Measurements from ENCODE around the gene PLD4. TPM values are rescaled to one million over a fixed set of nuclear protein-coding genes. Genes with fewer than 3 reads are reported as not detected.

PLD4 gene
- polyA plus RNA-seq, 1 experiment: 0.01 TPM

DNA sequence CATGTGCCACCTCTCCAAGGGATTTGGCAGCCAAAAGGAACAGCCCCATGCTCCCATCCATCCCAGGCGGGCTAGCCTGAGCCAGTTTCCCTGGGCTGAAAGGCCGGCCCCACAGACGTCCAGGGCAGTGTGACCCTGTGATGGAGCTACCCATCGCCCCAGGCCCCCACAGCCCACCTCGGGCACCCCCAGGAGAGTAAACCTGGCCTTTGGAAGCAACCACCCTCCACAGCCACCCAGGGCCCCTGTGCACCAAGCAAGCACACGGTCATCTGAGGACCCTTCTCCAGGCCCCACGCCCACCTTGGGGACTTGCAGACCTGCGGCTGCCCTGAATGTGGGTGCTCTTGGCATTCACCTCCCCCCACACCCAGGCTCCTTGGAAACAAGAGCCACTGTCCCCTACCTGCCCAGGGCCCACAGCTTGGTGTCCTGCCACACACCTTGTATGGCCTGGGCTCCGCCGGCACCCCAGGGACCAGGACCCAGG, 45.1 kb downstream of the PLD4 start:
- POLR2A ChIA-PET: no interaction called here
- CTCF ChIA-PET: interaction anchor here (1.0 to 1.6 kb wide), 3 partner anchors 21 to 75 kb away, joined by 3 to 4 read pairs (median 4); no protein-coding TSS in a partner anchor
- TF ChIP-seq, protein P1, sequence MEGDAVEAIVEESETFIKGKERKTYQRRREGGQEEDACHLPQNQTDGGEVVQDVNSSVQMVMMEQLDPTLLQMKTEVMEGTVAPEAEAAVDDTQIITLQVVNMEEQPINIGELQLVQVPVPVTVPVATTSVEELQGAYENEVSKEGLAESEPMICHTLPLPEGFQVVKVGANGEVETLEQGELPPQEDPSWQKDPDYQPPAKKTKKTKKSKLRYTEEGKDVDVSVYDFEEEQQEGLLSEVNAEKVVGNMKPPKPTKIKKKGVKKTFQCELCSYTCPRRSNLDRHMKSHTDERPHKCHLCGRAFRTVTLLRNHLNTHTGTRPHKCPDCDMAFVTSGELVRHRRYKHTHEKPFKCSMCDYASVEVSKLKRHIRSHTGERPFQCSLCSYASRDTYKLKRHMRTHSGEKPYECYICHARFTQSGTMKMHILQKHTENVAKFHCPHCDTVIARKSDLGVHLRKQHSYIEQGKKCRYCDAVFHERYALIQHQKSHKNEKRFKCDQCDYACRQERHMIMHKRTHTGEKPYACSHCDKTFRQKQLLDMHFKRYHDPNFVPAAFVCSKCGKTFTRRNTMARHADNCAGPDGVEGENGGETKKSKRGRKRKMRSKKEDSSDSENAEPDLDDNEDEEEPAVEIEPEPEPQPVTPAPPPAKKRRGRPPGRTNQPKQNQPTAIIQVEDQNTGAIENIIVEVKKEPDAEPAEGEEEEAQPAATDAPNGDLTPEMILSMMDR (IDR thresholded peaks at IDR 0.05; ENCODE audit: low read depth, low read length): no peak
- DNase-seq (ENCODE audit: low read depth, low spot score): no peak
- Histone ChIP-seq H3K4me3 (ENCODE audit: low read depth, low read length) (peak overlapping the region; percentile 48), H3K27me3 (ENCODE audit: control insufficient read depth, insufficient read depth, low read length) (no peaks in the 10 kb centered on the region), H3K9me3 (ENCODE audit: control insufficient read depth, insufficient read depth, low read length) (no peaks in the 10 kb centered on the region; the same call in 1 of the 2 replicates), H3K27ac (ENCODE audit: low read depth, low read length) (peak overlapping the region; percentile 21)

DNA sequence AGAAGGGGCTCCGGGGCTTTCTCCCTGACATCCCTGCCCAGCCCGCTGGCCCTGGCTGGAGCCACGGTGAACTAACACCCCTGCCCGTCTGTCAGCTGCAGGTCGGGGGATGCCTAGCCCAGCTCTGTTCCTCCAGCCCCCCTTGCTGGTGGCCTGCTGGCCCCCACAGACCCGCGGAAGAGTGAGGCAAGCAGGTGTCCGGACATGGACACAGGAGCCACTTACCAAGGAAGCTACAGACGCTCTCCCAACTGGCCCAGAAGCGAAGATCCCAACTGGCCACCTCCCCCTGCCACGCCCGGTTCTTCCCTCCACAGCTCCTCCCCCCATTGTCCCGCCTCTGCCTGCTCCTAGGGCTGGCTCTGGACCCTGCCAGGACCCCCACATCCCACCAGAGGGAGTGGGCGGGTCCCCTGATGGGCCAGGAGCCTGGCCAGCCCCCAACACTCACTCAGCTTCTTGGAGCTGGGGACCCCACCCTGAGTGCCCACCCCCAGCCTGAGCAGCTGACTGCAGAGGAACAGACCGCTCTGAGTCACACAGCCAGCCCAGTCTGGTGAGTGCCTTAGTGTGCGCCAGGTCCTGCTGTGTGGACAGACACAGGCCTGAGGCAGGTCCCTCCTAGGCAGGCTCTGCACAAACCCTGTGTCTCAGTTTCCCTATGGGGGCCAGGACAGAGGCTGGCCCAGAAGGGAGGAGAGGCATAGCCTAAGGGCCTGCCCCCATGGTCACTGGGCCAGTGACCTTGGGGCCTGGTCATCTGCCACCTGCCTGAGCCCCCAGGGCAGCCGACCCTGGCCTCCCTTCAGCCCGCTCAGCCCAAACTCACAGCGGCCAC, 45.8 kb downstream of the PLD4 start:
- TF ChIP-seq, protein P1 (IDR thresholded peaks at IDR 0.05; ENCODE audit: low read depth, low read length): no peak
- no peaks in the 10 kb centered on the region; the same call in 1 of the 2 replicates for H3K9me3 ChIP-seq (ENCODE audit: control insufficient read depth, insufficient read depth, low read length)
- CTCF ChIA-PET: interaction anchor here (1.0 to 1.6 kb wide), 2 partner anchors 30 to 75 kb away, joined by 3 to 4 read pairs; no protein-coding TSS in a partner anchor
- peak overlapping the region; percentile 31 for H3K27ac ChIP-seq (ENCODE audit: low read depth, low read length)
- H3K4me3 ChIP-seq (ENCODE audit: low read depth, low read length): peak overlapping the region; percentile 48
- POLR2A ChIA-PET: no interaction called here
- peak; percentile 29 for DNase-seq (ENCODE audit: low read depth, low spot score)
- no peaks in the 10 kb centered on the region for H3K27me3 ChIP-seq (ENCODE audit: control insufficient read depth, insufficient read depth, low read length)

DNA sequence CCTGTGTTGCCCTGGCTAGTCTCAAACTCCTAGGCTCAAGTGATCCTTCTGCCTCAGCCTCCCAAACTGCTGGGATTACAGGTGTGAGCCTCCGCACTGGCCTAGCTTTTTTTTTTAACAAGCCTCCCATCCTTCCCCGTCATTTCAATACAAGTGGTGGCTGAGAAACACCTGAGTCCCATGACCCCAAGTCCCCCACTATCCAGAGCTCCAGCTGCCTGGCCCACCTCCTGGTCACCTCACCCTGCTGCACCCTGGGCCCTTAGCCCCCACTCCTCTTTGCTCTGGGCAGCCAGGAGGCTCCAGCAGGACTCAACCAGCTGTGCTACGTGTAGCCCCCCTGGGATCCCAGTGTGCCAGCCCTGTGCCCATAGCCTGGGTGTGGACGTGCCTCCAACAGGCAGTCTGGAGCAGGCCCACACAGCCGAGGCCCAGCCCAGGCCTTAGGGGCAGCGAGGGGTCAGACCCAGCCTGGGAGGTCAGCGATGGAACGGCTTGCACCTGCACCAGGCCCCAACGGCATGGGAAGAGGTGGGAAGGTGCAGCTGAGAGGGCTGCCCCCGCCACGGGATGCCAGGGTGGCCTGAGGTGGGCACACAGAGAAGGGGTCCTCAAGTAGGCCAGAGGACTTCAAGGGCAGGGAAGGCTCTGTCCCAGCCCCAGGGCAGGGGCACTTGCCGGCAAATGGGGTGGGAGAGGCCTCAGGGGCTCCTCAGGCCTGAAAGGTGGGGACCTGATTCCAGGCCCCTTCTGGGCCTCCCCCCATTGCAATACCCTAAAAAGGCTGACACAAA, 47.0 kb downstream of the PLD4 start:
- Histone ChIP-seq H3K27me3 (ENCODE audit: control insufficient read depth, insufficient read depth, low read length) (no peaks in the 10 kb centered on the region), H3K9me3 (ENCODE audit: control insufficient read depth, insufficient read depth, low read length) (no peaks in the 10 kb centered on the region; the same call in 1 of the 2 replicates), H3K4me3 (ENCODE audit: low read depth, low read length) (no peak overlapping the region), H3K27ac (ENCODE audit: low read depth, low read length) (no peak overlapping the region)
- POLR2A ChIA-PET: no interaction called here
- TF ChIP-seq, protein P1 (IDR thresholded peaks at IDR 0.05; ENCODE audit: low read depth, low read length): no peak
- CTCF ChIA-PET: interaction anchor here (0.5 to 6.2 kb wide), 2 partner anchors 56 to 74 kb away, joined by 4 to 127 read pairs; no protein-coding TSS in a partner anchor
- no peak for DNase-seq (ENCODE audit: low read depth, low spot score)

DNA sequence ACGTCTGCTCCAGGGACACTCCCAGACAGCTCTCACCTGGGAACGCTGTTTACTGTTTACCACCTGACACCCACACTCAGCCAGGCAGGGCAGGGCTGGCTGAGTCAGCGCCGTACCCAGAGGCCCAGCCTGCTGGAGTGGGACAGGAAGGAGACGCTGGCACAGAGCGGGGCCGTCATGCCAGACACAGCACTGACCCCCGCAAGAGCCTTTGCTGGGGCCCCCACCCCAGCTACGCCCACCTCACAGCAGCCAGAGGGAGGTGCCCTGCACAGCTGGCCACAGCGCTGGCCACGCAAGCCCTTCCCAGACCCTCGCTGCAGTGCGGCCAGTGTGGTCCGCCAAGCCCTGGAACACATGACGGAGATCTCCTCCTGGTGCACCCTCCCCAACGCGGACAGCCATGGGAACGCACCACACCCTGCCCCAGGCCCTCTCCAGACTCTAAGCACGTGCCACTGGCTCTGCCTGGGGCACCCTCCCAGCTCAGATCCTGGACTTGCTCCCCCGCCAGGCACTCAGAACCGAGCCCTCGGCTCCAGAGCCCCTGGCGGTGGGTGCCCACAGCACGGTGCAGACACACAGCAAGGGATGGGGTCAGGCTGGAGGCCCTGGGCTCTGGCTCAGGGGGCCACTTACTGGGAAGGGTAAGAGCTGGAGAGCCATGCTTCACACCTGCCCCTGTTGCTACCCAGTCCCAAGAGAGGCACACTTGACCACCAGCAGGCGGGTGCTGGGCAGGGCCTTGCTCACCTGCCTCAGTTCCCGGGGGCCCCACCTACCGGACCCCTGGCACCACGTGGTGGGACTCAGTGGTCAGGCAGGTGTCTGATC, 47.8 kb downstream of the PLD4 start:
- CTCF ChIA-PET: interaction anchor here (0.5 to 6.2 kb wide), 5 partner anchors 12 to 118 kb away, joined by 3 to 127 read pairs (median 4); no protein-coding TSS in a partner anchor
- POLR2A ChIA-PET: interaction anchor here (1.3 kb wide), 1 partner anchor 35 kb away, joined by 3 read pairs; no protein-coding TSS in a partner anchor

More for the DNA sequence above, 47.8 kb downstream of the PLD4 start:
- no peak overlapping the region for H3K4me3 ChIP-seq (ENCODE audit: low read depth, low read length)
- H3K9me3 ChIP-seq (ENCODE audit: control insufficient read depth, insufficient read depth, low read length): no peaks in the 10 kb centered on the region; the same call in 1 of the 2 replicates
- H3K27me3 ChIP-seq (ENCODE audit: control insufficient read depth, insufficient read depth, low read length): no peaks in the 10 kb centered on the region
- peak overlapping the region; percentile 91 for H3K27ac ChIP-seq (ENCODE audit: low read depth, low read length)
- DNase-seq (ENCODE audit: low read depth, low spot score): no peak
- TF ChIP-seq, protein P1 (IDR thresholded peaks at IDR 0.05; ENCODE audit: low read depth, low read length): no peak
